GM23338 (cell line): ENCODE data around the gene TNK2. TPM values are rescaled to one million over a fixed set of nuclear protein-coding genes. Genes with fewer than 3 reads are reported as not detected.

ENCODE experiments used
- ATAC-seq: fragments of 200-7000 bp; cut with Tn5 transposase; 3 replicates; pipeline ENCODE4 v1.9.1; 2020
- DNase-seq: peaks from one replicate; pipeline ENCODE4 v3.0.0-alpha.2; 2015; ENCODE audit warnings: low spot score
- H2AFZ ChIP-seq: fragments of 200-600 bp; sonication (generic); 2 replicates; pipeline ENCODE4 v1.8.0; 2016; ENCODE audit warnings: antibody characterized with exemption, mild to moderate bottlenecking, moderate library complexity
- H3F3A ChIP-seq: fragments of 200-600 bp; sonication (generic); replicated peaks from 2 replicates; pipeline ENCODE4 v1.8.0; 2017; ENCODE audit warnings: antibody characterized with exemption, mixed run types, low read depth
- H3K27ac ChIP-seq: fragments of 200-600 bp; sonication (generic); 2 replicates; pipeline ENCODE4 v1.6.1; 2016; ENCODE audit warnings: low read depth
- H3K27me3 ChIP-seq: fragments of 200-600 bp; sonication (generic); 2 replicates; pipeline ENCODE4 v1.8.0; 2016; ENCODE audit warnings: mild to moderate bottlenecking, mixed run types, moderate library complexity; ENCODE audit not compliant: insufficient read depth
- H3K36me3 ChIP-seq: fragments of 200-600 bp; sonication (generic); 2 replicates; pipeline ENCODE4 v1.8.0; 2016; ENCODE audit warnings: mild to moderate bottlenecking; ENCODE audit not compliant: insufficient read depth
- H3K4me1 ChIP-seq: fragments of 200-600 bp; sonication (generic); 2 replicates; pipeline ENCODE4 v1.8.0; 2016; ENCODE audit warnings: mild to moderate bottlenecking, moderate library complexity; ENCODE audit not compliant: insufficient read depth
- H3K4me2 ChIP-seq: fragments of 200-600 bp; sonication (generic); 2 replicates; pipeline ENCODE4 v1.7.1; 2017; ENCODE audit warnings: mixed run types
- H3K4me3 ChIP-seq: fragments of 200-600 bp; sonication (generic); 2 replicates; pipeline ENCODE4 v1.6.1; 2016; ENCODE audit warnings: mixed run types
- H3K79me2 ChIP-seq: fragments of 200-600 bp; sonication (generic); replicated peaks from 2 replicates; pipeline ENCODE4 v1.8.0; 2017; ENCODE audit warnings: mild to moderate bottlenecking; ENCODE audit not compliant: insufficient read depth
- H3K9me2 ChIP-seq: fragments of 200-600 bp; sonication (generic); 2 replicates; pipeline ENCODE4 v1.8.0; 2017; ENCODE audit not compliant: insufficient read depth
- H4K20me1 ChIP-seq: fragments of 200-600 bp; sonication (generic); replicated peaks from 2 replicates; pipeline ENCODE4 v1.8.0; 2017; ENCODE audit warnings: mild to moderate bottlenecking; ENCODE audit not compliant: insufficient read depth
- H3K27ac Mint-ChIP-seq: 2 replicates; pipeline ENCODE4 v1.8.0; 2020; ENCODE audit warnings: inconsistent platforms, mild to moderate bottlenecking, moderate library complexity, mixed read lengths
- H3K27me3 Mint-ChIP-seq: 3 replicates; pipeline ENCODE4 v1.8.0; 2022; ENCODE audit warnings: low read depth, mild to moderate bottlenecking, moderate library complexity, mixed read lengths, inconsistent platforms; ENCODE audit not compliant: insufficient read depth, poor library complexity
- H3K36me3 Mint-ChIP-seq: 3 replicates; pipeline ENCODE4 v1.8.0; 2021; ENCODE audit warnings: low read depth, mild to moderate bottlenecking, inconsistent platforms, moderate library complexity, mixed read lengths
- H3K4me1 Mint-ChIP-seq: 3 replicates; pipeline ENCODE4 v1.8.0; 2020; ENCODE audit warnings: mild to moderate bottlenecking, inconsistent platforms, mixed read lengths
- H3K4me3 Mint-ChIP-seq: 3 replicates; pipeline ENCODE4 v1.8.0; 2021; ENCODE audit warnings: moderate library complexity, mild to moderate bottlenecking, inconsistent platforms, mixed read lengths
- H3K9me3 Mint-ChIP-seq: 3 replicates; pipeline ENCODE4 v1.8.0; 2020; ENCODE audit warnings: moderate library complexity, mild to moderate bottlenecking, inconsistent platforms, mixed read lengths
- CREB1 ChIP-seq: fragments of 250-450 bp; sonication (Bioruptor Pico); IDR thresholded peaks from 2 replicates; pipeline ENCODE4 v1.5.0; 2020; ENCODE audit warnings: low read depth, mild to moderate bottlenecking, moderate library complexity
- EZH2 ChIP-seq: fragments of 200-600 bp; sonication (generic); IDR thresholded peaks from one replicate; pipeline ENCODE4 v1.8.0; 2017; ENCODE audit warnings: antibody characterized with exemption, mild to moderate bottlenecking, low read depth; ENCODE audit not compliant: unreplicated experiment
- NANOG ChIP-seq: IDR thresholded peaks from 2 replicates; pipeline ENCODE4 v1.6.1; 2016; ENCODE audit warnings: antibody characterized with exemption, borderline replicate concordance
- polyA plus RNA-seq: library from polyadenylated mRNA; unstranded; fragments of >200 nt; fragmentation: Nextera tagmentation; extraction: Ambion mirVana; gene quantifications from 2 replicates; pipeline ENCODE4 v1.2.1, GENCODE V29; 2016
- total RNA-seq: library from RNA; depleted of rRNA; stranded (reverse); fragments of >200 nt; shearing (Covaris generic); gene quantifications from 2 replicates; pipeline ENCODE4 v1.2.3, GENCODE V29; 2014
- TF ChIP-seq, protein P1 (sequence below): fragments of 250-450 bp; sonication (Bioruptor Pico); IDR thresholded peaks from 2 replicates; pipeline ENCODE4 v1.5.0; 2020; ENCODE audit warnings: mild to moderate bottlenecking, moderate library complexity
- TF ChIP-seq, protein P2 (sequence below): IDR thresholded peaks from one replicate; pipeline ENCODE4 v1.6.1; 2018; ENCODE audit warnings: antibody characterized with exemption; ENCODE audit not compliant: unreplicated experiment

Gene TNK2
- total and polyA plus RNA-seq, 2 experiments from 2014 or later: 10.0 to 22.5 TPM

DNA sequence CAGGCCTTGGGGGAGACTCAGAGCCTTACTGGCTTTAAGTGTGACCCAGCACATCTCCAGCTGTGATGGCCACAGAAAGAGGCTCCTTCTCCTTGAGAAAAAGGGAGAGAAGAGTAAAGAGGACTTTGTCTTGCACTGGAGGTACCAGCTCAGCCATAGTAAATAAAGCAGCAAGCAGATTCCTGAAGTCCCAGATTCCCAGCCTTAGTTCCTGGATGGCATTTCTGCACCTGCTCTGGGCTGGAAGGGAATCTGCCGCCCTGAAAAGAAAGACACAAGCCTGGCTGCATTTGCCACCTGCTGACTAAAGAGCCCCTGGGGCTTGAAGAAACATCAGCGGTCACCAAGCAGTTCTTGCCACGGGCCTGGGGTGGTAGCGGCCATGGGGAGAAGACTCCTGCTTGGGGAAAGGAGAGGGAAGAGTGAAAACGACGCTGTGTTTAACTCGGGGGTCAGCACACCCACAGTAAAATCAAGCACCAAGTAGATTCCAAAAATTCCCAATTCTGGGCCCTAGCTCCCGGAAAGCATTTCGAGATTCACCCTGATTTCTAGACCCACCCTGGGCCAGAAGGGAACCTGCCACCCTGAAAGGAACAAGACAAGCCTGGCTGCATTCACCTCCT is 24.2 kb upstream of the TNK2 start (continued):
- TF ChIP-seq, protein P1, sequence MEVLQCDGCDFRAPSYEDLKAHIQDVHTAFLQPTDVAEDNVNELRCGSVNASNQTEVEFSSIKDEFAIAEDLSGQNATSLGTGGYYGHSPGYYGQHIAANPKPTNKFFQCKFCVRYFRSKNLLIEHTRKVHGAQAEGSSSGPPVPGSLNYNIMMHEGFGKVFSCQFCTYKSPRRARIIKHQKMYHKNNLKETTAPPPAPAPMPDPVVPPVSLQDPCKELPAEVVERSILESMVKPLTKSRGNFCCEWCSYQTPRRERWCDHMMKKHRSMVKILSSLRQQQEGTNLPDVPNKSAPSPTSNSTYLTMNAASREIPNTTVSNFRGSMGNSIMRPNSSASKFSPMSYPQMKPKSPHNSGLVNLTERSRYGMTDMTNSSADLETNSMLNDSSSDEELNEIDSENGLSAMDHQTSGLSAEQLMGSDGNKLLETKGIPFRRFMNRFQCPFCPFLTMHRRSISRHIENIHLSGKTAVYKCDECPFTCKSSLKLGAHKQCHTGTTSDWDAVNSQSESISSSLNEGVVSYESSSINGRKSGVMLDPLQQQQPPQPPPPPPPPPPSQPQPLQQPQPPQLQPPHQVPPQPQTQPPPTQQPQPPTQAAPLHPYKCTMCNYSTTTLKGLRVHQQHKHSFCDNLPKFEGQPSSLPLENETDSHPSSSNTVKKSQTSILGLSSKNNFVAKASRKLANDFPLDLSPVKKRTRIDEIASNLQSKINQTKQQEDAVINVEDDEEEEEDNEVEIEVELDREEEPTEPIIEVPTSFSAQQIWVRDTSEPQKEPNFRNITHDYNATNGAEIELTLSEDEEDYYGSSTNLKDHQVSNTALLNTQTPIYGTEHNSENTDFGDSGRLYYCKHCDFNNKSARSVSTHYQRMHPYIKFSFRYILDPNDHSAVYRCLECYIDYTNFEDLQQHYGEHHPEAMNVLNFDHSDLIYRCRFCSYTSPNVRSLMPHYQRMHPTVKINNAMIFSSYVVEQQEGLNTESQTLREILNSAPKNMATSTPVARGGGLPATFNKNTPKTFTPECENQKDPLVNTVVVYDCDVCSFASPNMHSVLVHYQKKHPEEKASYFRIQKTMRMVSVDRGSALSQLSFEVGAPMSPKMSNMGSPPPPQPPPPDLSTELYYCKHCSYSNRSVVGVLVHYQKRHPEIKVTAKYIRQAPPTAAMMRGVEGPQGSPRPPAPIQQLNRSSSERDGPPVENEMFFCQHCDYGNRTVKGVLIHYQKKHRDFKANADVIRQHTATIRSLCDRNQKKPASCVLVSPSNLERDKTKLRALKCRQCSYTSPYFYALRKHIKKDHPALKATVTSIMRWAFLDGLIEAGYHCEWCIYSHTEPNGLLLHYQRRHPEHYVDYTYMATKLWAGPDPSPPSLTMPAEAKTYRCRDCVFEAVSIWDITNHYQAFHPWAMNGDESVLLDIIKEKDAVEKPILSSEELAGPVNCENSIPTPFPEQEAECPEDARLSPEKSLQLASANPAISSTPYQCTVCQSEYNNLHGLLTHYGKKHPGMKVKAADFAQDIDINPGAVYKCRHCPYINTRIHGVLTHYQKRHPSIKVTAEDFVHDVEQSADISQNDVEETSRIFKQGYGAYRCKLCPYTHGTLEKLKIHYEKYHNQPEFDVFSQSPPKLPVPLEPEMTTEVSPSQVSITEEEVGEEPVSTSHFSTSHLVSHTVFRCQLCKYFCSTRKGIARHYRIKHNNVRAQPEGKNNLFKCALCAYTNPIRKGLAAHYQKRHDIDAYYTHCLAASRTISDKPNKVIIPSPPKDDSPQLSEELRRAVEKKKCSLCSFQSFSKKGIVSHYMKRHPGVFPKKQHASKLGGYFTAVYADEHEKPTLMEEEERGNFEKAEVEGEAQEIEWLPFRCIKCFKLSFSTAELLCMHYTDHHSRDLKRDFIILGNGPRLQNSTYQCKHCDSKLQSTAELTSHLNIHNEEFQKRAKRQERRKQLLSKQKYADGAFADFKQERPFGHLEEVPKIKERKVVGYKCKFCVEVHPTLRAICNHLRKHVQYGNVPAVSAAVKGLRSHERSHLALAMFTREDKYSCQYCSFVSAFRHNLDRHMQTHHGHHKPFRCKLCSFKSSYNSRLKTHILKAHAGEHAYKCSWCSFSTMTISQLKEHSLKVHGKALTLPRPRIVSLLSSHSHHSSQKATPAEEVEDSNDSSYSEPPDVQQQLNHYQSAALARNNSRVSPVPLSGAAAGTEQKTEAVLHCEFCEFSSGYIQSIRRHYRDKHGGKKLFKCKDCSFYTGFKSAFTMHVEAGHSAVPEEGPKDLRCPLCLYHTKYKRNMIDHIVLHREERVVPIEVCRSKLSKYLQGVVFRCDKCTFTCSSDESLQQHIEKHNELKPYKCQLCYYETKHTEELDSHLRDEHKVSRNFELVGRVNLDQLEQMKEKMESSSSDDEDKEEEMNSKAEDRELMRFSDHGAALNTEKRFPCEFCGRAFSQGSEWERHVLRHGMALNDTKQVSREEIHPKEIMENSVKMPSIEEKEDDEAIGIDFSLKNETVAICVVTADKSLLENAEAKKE (CRISPR knock-in tag): no peak
- no peak for TF ChIP-seq NANOG

DNA sequence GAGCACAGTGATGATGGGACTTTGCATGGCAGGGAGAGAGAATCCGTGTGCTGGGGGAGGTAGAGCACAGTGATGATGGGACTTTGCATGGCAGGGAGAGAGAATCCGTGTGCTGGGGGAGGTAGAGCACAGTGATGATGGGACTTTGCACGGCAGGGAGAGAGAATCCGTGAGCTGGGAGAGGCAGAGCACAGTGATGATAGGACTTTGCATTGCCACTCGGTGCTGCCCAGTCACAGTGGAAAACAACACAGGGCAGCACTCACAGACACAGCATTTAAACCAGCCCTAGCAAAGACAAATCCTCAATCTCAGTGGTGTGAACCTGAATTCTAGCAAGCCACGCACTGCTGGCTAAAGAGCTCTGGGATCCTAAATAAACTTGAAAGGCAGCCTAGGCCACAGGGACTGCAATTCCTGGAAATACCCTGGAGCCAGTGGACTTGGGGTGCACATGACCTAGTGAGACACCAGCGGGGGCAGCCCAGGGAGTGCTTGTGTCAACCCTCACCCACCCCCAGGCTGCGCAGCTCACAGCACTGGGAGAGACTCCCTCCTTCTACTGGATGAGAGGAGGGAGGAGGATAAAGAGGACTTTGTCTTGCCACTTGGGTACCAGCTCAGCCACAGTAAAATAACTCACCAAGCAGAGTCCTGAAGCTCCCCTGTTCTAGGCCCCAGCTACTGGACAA is 23.4 kb upstream of the TNK2 start:
- ATAC-seq (no peak), DNase-seq (no peak)
- Mint-ChIP-seq H3K4me3 (no peak overlapping the region), H3K4me1 (peaks cover 10% of the 10 kb centered on the region), H3K9me3 (peaks cover 9% of the 10 kb centered on the region; the same call in 2 of the 3 replicates), H3K36me3 (peaks cover 9% of the 10 kb centered on the region; the same call in 1 of the 3 replicates), H3K27me3 (peaks cover 9% of the 10 kb centered on the region), H3K27ac (no peak overlapping the region)
- Histone ChIP-seq H2AFZ (no peak overlapping the region), H3K27me3 (no peaks in the 10 kb centered on the region), H3K4me2 (no peak overlapping the region), H3K9me2 (no peaks in the 10 kb centered on the region), H3K4me3 (no peak overlapping the region), H3K36me3 (no peaks in the 10 kb centered on the region), H3K27ac (no peak overlapping the region), H3K79me2 (no peaks in the 10 kb centered on the region), H4K20me1 (no peaks in the 10 kb centered on the region), H3F3A (no peaks in the 10 kb centered on the region), H3K4me1 (peaks cover 9% of the 10 kb centered on the region)
- TF ChIP-seq, protein P2, sequence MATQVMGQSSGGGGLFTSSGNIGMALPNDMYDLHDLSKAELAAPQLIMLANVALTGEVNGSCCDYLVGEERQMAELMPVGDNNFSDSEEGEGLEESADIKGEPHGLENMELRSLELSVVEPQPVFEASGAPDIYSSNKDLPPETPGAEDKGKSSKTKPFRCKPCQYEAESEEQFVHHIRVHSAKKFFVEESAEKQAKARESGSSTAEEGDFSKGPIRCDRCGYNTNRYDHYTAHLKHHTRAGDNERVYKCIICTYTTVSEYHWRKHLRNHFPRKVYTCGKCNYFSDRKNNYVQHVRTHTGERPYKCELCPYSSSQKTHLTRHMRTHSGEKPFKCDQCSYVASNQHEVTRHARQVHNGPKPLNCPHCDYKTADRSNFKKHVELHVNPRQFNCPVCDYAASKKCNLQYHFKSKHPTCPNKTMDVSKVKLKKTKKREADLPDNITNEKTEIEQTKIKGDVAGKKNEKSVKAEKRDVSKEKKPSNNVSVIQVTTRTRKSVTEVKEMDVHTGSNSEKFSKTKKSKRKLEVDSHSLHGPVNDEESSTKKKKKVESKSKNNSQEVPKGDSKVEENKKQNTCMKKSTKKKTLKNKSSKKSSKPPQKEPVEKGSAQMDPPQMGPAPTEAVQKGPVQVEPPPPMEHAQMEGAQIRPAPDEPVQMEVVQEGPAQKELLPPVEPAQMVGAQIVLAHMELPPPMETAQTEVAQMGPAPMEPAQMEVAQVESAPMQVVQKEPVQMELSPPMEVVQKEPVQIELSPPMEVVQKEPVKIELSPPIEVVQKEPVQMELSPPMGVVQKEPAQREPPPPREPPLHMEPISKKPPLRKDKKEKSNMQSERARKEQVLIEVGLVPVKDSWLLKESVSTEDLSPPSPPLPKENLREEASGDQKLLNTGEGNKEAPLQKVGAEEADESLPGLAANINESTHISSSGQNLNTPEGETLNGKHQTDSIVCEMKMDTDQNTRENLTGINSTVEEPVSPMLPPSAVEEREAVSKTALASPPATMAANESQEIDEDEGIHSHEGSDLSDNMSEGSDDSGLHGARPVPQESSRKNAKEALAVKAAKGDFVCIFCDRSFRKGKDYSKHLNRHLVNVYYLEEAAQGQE: no peak
- TF ChIP-seq CREB1 (CRISPR knock-in tag) (no peak), EZH2 (no peak)
